ENCODE measurements around the gene PPP1R3F.

GRCh38 chrX:49287665-49288064, 18.1 kb downstream of the PPP1R3F start:
- TF ChIP-seq CTCF (IDR thresholded peaks at IDR 0.05) (no peak), POLR2AphosphoS5 (IDR thresholded peaks at IDR 0.05) (no peak)

Data from suprapubic skin (tissue), 3 donors.